Measurements from ENCODE around the gene UBL4B. TPM values are rescaled to one million over a fixed set of nuclear protein-coding genes. Genes with fewer than 3 reads are reported as not detected.

Gene UBL4B
- total RNA-seq, result under 1 TPM in 1 of 4 donors, not detected in 3; 0.41 TPM

- Histone ChIP-seq H3K9me3 (no peaks in the 10 kb centered on the region), H3K4me1 (no peaks in the 10 kb centered on the region), H3K27ac (no peak within 1 kb of the TSS), H3K36me3 (no peaks in the 10 kb centered on the region), H3K4me3 (no peak within 1 kb of the TSS), H3K27me3 (peaks cover 28% of the 10 kb centered on the region)
- DNase-seq, result no peak
- TF ChIP-seq POLR2AphosphoS5 (IDR thresholded peaks at IDR 0.05) (no peak), CTCF (IDR thresholded peaks at IDR 0.05) (no peak), POLR2A (IDR thresholded peaks at IDR 0.05) (no peak), EP300 (IDR thresholded peaks at IDR 0.05; ENCODE audit: low read depth) (no peak)
- in situ Hi-C loops (cut with MboI; ENCODE audit: low pct_ligation_motif_present in 1 of 4, low pct_unique_long_range_greater_than_20kb in 1 of 4, low sequenced_read_pairs in 3 of 4) (no loop called here), intact Hi-C loops (cut with DNase I; ENCODE audit: low total_unique reads) (no loop called here)
- WGBS, 2 donors (ENCODE audit: low coverage in 1 of 2), result 80 to 94% methylated on average over 3 to 5 of the region's 5 CpGs
These were observed at the start of gene UBL4B for GRCh38 chr1:110112143-110112542. TSS of gene UBL4B (plus strand) at chr1:110112443. CDS start at chr1:110112535, 92 bp downstream.

- H3K27me3 ChIP-seq, result peaks cover 19% of the 10 kb centered on the region
- TF ChIP-seq EP300 (IDR thresholded peaks at IDR 0.05; ENCODE audit: low read depth) (no peak), POLR2AphosphoS5 (IDR thresholded peaks at IDR 0.05) (no peak), POLR2A (IDR thresholded peaks at IDR 0.05) (no peak), CTCF (IDR thresholded peaks at IDR 0.05) (no peak)
- DNase-seq, result no peak
- peaks cover 0 to 2% (median 0%) of the 10 kb centered on the region in 4 donors for H3K4me1 ChIP-seq
- intact Hi-C loops (cut with DNase I; ENCODE audit: low total_unique reads) (no loop called here), in situ Hi-C loops (cut with MboI; ENCODE audit: low pct_ligation_motif_present in 1 of 4, low pct_unique_long_range_greater_than_20kb in 1 of 4, low sequenced_read_pairs in 3 of 4) (no loop called here)
- WGBS, 2 donors (ENCODE audit: low coverage in 1 of 2), result 95% methylated on average over 2 of the region's 2 CpGs; no CpG with 5 or more reads in 1 of the 2 donors
- H3K27ac ChIP-seq, result no peak overlapping the region
- no peaks in the 10 kb centered on the region for H3K9me3 ChIP-seq
- H3K4me3 ChIP-seq, result no peak overlapping the region
- peaks cover 0 to 6% (median 0%) of the 10 kb centered on the region in 4 donors for H3K36me3 ChIP-seq
These were observed 49.6 kb upstream of the UBL4B start for GRCh38 chr1:110062612-110063011.

GRCh38 chr1:110063781-110064180 is 48.5 kb upstream of the UBL4B start:
- intact Hi-C loops (cut with DNase I; ENCODE audit: low total_unique reads) (no loop called here), in situ Hi-C loops (cut with MboI; ENCODE audit: low pct_ligation_motif_present in 1 of 4, low pct_unique_long_range_greater_than_20kb in 1 of 4, low sequenced_read_pairs in 3 of 4) (no loop called here)
- Histone ChIP-seq H3K4me3 (no peak overlapping the region), H3K9me3 (no peaks in the 10 kb centered on the region), H3K27me3 (peaks cover 31% of the 10 kb centered on the region), H3K36me3 (no peaks in the 10 kb centered on the region), H3K4me1 (peaks cover 9 to 14% (median 10%) of the 10 kb centered on the region in 4 donors), H3K27ac (no peak overlapping the region)
- TF ChIP-seq EP300 (IDR thresholded peaks at IDR 0.05; ENCODE audit: low read depth) (no peak), CTCF (IDR thresholded peaks at IDR 0.05) (no peak), POLR2AphosphoS5 (IDR thresholded peaks at IDR 0.05) (no peak), POLR2A (IDR thresholded peaks at IDR 0.05) (no peak)
- 28 to 100% methylated on average over 1 to 3 of the region's 4 CpGs for WGBS, 2 donors (ENCODE audit: low coverage in 1 of 2)
- DNase-seq, result no peak

- Histone ChIP-seq H3K27me3 (peaks cover 41% of the 10 kb centered on the region), H3K27ac (no peak overlapping the region), H3K4me1 (peaks cover 11 to 24% (median 14%) of the 10 kb centered on the region in 4 donors), H3K36me3 (no peaks in the 10 kb centered on the region), H3K9me3 (no peaks in the 10 kb centered on the region), H3K4me3 (no peak overlapping the region)
- in situ Hi-C loops (cut with MboI; ENCODE audit: low pct_ligation_motif_present in 1 of 4, low pct_unique_long_range_greater_than_20kb in 1 of 4, low sequenced_read_pairs in 3 of 4), result no loop called here
- TF ChIP-seq POLR2AphosphoS5 (IDR thresholded peaks at IDR 0.05) (no peak), POLR2A (IDR thresholded peaks at IDR 0.05) (no peak), EP300 (IDR thresholded peaks at IDR 0.05; ENCODE audit: low read depth) (no peak), CTCF (IDR thresholded peaks at IDR 0.05) (no peak)
- DNase-seq, result no peak
- intact Hi-C loops (cut with DNase I; ENCODE audit: low total_unique reads), result no loop called here
- WGBS, 2 donors (ENCODE audit: low coverage in 1 of 2), result 86% methylated on average over 17 of the region's 18 CpGs; no CpG with 5 or more reads in 1 of the 2 donors
These were observed 47.5 kb upstream of the UBL4B start for GRCh38 chr1:110064576-110065337.
